ENCODE results near the gene BDKRB2.

BDKRB2 gene

GRCh38 chr14:96198430-96199130 is 6.1 kb upstream of the BDKRB2 start:
- no peak for DNase-seq (ENCODE audit: low spot score)

GRCh38 chr14:96201157-96201556 is 3.5 kb upstream of the BDKRB2 start:
- no peak for DNase-seq (ENCODE audit: low spot score)

DNA sequence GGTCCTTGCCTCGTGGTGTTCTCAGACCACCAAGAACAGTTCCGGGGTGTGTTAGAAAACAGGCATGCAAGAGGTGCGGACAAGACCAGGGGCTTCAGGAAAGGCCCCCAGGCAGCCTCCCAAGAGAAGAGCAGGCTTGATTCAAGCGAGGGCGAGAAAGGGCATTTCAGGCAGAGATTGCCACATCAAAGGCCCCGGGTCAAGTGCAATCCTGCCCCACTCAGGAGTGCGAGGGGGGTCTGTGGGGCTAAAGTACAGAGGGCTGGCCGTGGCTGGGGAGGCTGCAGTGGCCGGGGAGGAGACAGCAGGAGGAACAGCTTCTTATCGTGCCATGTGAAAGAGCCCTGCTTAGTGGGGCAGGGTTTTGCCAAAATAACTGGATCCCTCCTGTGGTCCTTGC is 2.7 kb upstream of the BDKRB2 start:
- DNase-seq (ENCODE audit: low spot score), result no peak

DNA sequence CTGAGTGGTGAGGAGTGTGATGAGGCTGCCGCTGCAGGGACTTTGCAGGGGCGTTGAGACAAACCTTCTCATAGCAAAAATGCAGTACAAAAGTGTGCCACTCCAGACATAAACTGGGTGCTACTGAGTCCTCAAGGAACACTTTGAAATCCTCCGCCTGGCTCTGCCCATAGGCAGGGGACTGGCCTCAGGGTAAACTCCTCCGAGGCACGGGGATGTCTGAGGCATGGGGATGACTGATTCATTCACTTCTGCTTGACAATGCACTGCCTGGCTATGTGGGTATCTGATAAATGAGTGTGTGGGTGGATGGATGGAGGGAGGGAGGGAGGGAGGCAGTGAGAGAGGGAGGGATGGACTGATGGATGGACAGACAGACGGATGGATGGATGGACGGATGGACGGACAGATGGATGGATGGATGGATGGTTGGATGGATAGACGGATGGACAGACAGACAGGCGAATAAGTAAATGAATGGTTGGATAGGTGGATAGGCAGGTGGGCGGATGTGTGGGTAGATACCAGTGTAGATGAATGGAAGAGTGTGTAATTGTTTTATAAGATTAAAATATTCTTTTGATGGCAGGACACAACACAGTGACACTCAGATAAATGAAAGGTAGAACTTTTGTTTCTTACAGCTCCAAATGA is 2.1 kb upstream of the BDKRB2 start:
- DNase-seq (ENCODE audit: low spot score), result no peak

DNA sequence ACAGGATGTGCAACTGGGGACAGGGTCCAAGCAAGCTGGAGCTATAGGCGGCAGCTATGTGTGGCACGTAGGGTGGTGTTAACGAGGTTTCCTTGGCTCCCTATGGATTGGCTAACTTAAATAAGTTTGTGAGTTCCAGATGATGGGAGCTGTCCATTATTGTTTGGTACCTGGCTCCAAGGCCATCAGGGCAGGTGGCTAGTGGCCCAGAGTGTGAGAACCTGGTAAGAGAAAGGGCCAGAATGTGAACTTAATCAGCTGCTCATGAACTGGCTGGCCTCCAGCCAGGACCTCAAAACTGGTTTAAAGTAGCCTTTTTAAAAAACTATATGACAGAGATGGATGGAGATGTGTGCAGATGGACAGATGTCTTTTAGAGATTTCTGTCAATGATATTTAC is 1.5 kb upstream of the BDKRB2 start:
- DNase-seq (ENCODE audit: low spot score), result no peak

DNA sequence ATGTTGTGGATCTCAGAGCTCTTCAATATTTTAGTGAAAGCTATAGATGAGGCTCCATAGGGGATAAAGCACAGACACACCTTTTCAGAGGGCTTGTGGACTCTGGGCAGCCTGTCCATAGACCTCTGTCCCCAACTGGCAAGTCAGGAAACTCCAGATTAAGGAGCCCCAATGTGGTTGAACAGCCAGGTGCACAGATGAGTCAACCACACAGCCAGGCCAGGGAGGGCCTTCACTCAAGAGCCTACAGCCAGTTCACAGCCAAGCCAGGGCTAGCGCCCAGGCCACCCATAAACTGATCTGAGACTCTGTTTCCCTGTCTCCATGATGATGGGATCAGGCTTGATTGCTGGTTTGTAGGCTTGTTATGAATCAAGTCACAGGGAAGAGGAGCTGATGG is 1.0 kb upstream of the BDKRB2 start:
- DNase-seq (ENCODE audit: low spot score), result no peak

DNA sequence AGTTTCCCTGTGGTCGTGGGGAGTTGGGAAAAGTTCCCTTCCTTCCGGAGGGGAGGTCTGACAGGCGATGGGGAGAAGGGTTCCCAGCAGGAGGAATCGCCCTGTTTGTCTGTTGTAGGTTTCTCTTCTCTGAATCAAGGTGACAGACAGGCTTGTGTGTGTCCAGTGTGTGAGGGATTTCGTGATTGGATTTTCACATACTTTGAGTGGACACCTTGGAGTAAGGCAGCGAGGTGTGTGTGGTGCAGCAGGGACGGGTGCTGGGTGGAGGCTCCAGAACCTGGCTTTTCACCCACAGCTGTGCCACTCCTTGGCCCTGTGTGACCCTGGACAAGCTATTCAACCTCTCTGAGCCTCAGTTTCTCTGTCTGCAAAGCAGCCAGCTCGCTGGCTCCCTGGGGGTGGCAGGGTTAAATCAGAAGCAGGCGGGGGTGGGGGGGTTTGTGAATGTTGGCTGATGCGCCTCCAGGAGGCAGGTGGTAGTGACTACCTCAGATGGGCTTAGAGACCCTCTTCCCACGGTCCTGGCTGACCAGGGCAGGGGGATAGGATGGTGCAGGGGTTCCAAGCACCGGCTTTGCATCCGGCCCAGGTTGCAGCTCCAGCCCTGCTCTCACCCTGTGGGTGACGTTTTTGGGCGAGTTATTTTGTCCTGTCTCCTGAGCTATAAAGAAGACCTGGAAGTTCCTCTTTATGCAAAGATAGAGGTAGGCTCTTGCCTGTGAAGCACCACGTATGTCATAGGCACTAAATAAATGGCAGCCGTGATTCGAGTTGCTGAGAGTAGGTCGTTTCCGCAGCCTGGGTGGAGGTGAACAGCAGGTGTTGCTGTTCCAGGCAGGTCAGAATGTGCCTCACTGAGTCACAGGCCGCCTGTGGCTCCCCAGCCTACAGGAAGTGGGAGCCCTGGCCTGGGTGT is 679 bp downstream of the BDKRB2 start:
- DNase-seq (ENCODE audit: low spot score), result no peak

- no peak for DNase-seq (ENCODE audit: low spot score)
These were observed 1.3 kb downstream of the BDKRB2 start for GRCh38 chr14:96205978-96206360.

DNA sequence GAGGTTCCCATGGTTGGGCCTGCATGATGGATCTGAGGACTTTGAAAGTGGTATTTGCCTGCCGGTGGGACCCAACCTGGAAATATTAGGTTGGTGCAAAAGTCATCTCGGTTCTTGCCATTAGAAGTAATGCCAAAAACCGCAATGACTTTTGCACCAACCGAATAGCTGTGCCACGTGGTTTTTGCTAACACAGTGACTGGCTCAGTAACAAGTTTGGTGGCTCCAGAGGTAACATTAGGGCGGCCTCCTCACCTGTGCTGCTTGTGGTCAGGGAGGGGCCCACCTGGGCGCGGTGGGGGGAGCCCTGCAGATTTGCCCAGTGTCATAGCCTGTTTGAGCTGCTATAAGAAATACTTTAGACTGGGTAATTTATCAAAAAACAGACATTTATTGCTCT is 1.8 kb downstream of the BDKRB2 start:
- DNase-seq (ENCODE audit: low spot score), result no peak

- DNase-seq (ENCODE audit: low spot score), result no peak
These were observed 3.0 kb downstream of the BDKRB2 start for GRCh38 chr14:96207686-96208085.

DNA sequence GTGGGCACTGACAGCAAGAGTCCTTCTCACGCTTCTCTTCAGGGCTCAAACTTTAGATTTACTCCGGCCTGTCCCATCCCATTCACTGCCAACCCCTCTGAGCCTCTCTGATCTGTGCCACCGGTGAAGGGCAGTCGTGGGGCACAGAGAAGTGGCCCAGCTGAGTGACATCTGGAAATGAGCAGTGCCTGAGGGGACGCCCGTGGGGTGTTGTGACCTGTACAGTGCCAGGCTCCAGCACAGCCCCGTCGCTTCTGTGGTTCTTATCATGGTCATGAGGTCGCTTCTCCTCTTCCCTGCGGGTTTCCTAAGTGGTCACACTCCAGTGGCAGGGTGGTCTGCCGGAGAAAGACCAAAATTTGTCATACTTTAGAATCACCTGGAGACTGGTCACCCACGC is 4.1 kb downstream of the BDKRB2 start:
- no peak for DNase-seq (ENCODE audit: low spot score)

GRCh38 chr14:96212140-96212539 is 7.5 kb downstream of the BDKRB2 start:
- DNase-seq (ENCODE audit: low spot score), result no peak

DNA sequence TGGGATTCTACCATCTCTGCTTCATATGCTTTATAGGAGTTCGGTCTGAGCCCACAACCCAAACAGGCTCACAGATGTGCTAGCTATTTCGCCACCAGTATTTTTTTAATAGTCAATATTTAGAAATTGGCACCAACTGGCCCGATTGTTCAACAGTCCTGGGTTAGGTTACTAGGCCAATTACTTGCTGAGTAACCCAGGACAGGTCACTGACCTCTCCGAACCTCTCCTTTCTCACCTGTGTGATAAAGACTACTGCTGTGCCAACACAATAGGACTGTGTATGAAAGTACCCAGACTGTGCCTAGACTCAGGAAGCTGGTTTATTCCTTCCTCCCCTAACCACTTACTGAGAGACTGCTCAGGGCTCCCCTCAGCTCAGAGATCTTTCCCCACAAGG is 8.3 kb downstream of the BDKRB2 start:
- no peak for DNase-seq (ENCODE audit: low spot score)

GRCh38 chr14:96213871-96214465 is 9.3 kb downstream of the BDKRB2 start:
- no peak for DNase-seq (ENCODE audit: low spot score)

DNA sequence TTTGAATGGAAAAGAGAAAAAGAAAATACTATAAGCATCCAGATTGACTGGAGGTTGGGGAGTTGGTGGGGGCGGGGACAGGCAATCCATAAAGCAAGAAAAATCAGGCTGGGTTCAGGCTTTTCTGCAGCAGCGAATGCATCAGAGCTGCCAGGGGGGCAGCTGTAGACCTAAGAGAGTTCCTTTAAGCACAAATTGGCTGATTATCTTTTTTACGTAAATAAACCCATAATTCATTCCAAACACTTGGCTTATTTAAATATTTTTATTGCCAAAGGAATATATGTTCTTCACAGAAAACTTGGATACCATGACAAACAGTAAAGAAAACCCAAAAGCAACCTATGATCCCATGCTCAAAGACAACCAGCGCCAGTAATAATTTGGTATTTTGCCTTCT is 10.2 kb downstream of the BDKRB2 start:
- DNase-seq (ENCODE audit: low spot score), result no peak

DNA sequence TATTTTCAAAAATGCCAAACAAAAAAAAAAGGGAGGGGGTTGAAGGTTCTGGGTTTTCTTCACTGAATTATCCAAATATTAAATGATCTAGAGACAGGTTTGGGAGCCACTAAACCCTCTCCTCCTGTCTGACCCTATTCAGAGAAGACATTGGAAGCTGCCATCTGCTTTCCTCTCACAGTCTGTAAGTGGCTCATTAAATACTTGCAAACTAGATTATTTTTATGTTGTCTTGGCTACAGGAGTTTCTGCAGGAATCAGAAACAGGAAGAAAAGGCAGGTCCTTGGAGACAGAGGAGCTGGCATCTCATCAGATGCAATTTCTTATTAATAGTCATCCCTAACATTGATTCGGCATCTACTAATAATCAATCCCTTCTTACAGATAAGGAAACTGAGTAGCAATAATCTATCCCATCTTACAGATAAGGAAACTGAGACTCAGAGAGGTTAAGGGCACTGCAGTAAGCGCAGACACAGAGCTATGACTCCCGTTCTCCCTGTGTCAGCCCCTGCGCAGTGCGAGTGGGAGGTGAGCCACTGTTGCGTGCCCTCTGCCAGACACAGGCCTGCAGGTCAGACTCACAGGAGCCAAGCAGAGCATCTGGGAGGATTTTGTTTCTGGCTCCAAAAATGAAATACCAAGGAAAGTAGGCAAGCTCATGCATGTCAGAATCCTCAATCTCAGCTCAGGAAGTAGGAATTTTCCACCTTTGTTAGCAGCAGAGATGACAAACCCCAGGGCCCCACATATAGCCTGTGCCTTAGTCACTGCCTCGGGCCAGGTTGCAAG is 11.0 kb downstream of the BDKRB2 start:
- DNase-seq (ENCODE audit: low spot score), result no peak

GRCh38 chr14:96216627-96217026 is 12.0 kb downstream of the BDKRB2 start:
- DNase-seq (ENCODE audit: low spot score), result no peak

GRCh38 chr14:96217376-96217913 is 12.8 kb downstream of the BDKRB2 start:
- DNase-seq (ENCODE audit: low spot score), result no peak

- no peak for DNase-seq (ENCODE audit: low spot score)
These were observed 16.5 kb downstream of the BDKRB2 start for GRCh38 chr14:96221109-96221650.

DNA sequence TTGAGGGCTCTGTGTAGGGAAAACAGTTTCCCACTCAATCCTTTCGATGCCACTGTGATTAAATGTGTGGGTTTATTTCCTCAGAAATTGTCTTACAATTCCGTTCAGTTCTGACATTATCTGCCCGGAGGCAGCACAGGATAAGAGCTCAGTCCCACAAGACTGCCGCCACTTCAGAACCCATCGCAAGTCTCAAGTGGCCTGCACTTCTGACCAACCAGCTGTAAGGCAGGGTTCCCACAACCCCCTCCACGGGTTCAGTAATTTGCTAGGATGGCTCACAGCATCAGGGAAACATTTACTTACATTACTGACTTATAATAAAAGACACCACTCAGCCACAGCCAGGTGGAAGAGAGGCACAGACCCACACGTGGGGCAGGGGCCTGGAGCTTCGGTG is 17.2 kb downstream of the BDKRB2 start:
- no peak for DNase-seq (ENCODE audit: low spot score)

- no peak for DNase-seq (ENCODE audit: low spot score)
These were observed 19.9 kb downstream of the BDKRB2 start for GRCh38 chr14:96224480-96225096.

All from activated CD4-positive, alpha-beta T cell treated with anti-CD3 and anti-CD28 coated beads, Interleukin-2, Interleukin-4, amounts not matched to agents 100 ng/mL and 50 ng/mL, durations not matched to agents 16 hours and 8 hours (primary cell).